Stimulated activated CD8-positive, alpha-beta memory T cell treated with anti-CD3 and anti-CD28 coated beads, Interleukin-2, amount 100 ng/mL, for 1 hour (primary cell): Measurements from ENCODE around the gene STARD3NL.

Experiments used
- DNase-seq, 2 donors: peaks; one replicate each; pipeline ENCODE4 v3.0.0-alpha.2; 2020; ENCODE audit warnings: low read depth in 2 of 2

STARD3NL gene

GRCh38 chr7:38182450-38182849, 4.4 kb downstream of the STARD3NL start:
- DNase-seq = no peak

- no peak for DNase-seq
Measured at GRCh38 chr7:38185395-38186307, 7.6 kb downstream of the STARD3NL start.

- no peak for DNase-seq
Measured at GRCh38 chr7:38186593-38187314, 8.7 kb downstream of the STARD3NL start.

GRCh38 chr7:38187794-38188440, 9.9 kb downstream of the STARD3NL start:
- DNase-seq = no peak

GRCh38 chr7:38189231-38189938, 11.3 kb downstream of the STARD3NL start:
- DNase-seq = no peak

DNA sequence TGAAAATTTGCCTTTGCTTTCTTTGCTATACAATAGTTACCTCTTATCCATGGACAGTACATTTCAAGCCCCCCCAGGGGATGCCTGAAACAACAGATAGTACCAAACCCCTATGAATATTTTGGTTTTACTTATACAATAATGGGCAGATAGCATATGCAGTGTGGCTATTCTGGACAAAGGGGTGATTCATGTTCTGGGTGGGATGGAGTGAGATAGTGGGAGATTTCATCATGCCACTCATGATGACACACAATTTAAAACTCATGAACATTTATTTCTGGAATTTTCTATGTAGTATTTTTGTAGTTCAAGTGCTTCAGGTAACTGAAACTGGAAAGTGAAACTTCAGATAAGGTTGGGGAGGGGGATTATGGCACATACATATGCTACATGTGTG, 12.0 kb downstream of the STARD3NL start:
- DNase-seq = no peak

DNA sequence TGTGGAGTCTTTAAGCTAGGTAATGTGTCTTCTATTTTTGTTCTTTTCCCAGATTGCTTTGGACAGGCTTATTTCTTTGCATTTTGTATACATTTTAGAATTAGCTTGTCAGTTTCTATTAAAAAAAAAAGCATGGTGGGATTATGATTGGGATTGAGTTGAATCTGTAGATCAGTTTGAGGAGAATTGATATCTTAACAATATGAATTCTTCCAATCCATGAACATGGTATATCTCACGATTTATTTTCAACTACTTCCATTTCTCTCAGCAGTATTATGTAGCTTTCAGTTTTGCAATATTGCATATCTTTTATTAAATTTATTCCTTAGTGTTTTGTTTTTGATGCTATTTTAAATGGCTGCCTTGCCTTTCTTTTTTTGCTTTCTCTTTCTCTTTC, 13.7 kb downstream of the STARD3NL start:
- DNase-seq = no peak

- DNase-seq = no peak
Measured at GRCh38 chr7:38192327-38192726, 14.3 kb downstream of the STARD3NL start.

DNA sequence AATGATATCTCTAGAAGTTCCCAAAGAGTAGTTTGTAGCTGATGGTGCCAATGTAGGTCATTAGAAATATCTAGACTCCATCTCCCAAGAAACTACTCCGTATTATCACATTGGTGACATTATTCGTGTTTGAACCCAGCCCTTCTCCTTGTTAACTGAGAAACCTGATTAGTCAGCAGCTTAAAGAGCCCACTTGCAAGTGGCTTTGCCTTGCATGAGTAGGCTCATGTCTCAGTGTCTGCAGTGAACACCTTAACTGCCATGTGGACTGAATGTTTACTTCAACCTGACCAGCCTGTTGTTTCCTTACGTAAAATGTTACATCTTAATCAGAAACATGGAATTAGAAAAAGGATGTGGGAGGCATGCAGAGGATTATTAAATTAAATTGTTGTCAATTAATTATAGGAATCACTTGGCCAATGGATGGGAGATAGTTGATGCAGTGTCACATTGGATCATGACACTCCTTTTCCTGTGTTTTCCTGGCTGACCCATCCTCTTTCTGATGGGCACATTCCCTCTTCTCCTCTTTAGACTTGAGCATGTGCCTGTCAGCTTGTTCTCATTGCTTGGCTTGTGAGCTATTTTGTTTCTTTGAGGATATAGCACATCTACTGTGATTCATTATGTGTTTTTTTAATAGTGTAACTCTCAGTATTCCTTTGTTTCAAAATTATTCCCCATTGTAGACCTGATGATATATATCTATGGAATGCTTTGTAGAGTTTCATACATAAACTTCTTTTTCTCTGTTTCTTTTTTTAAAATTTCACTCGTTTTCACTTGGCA, 18.0 kb downstream of the STARD3NL start:
- no peak for DNase-seq

- no peak for DNase-seq
Measured at GRCh38 chr7:38198366-38198765, 20.3 kb downstream of the STARD3NL start.

DNA sequence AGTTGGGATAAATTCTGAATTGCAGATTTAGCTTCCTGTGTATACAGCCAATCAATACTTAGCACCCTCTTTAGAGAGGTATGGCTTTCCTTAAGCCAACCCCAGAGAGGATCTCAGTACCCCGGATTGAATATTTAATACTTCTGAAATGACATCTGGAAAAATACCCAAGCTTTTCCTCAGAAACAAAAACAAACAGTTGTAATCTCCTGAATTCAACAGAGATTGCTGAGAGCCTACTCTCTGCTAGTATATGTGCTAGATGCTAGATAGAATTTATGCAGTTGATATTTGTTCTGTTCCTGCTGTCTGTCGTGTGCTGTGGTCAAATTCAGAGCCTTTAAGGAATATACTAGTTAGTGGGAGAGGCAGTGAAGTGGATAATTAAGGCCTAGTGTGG, 21.1 kb downstream of the STARD3NL start:
- no peak for DNase-seq

DNA sequence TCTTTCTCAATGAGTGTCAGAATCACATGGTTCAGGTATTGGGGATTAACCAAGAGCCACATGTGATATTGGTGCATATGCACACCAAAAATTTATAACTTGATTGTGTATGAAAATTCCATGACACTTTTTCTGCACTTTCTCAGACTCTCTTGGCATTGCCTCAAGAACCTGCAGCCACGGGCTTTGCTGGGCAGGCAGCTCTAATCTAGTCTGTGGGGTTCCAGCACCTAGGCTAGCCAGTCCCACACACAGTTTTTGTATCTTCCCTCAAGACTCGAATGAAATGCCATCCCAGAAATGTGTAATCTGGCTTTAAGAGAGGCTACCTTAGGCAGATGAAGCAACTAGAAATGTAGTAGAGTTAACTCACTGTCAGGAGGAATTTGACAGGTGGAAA, 21.7 kb downstream of the STARD3NL start:
- DNase-seq = no peak

DNA sequence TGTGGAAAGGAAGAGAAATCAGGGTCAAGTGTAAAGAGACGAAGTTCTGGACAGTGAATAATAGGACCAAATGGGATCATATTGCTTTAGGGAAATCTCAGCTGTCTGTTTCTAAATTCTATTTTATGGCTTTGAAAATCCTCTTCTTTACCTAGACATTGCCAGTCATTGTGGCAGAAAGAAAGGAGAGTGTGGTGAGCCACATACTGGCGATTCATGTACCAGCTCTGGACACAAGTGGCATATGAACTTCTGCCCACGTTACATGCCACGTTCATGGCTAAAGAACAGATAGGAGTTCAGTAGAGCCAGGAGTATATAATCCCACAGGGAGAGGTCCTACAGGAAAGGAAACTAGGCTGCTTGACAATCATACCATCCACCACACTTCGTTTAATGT, 28.0 kb downstream of the STARD3NL start:
- no peak for DNase-seq

DNA sequence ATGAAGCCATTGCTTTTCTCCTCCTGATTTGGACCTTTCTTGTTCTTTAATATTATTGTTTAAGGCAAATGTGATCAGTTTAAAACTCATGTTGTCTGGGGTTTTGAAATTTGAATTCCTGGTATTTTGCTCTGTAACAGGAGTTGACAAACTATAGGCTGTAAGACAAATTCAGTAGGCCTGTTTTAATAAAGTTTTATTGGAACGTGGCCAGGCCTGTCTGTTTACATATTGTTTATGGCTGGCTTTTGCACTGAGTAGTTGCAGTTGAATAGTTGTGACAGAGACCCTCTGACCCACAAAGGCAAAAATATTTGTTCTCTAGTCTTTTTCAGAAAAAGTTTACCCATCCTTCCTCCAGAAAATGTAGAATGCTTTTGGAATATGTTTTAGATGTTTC, 29.8 kb downstream of the STARD3NL start:
- no peak for DNase-seq

GRCh38 chr7:38211486-38211885, 33.4 kb downstream of the STARD3NL start:
- DNase-seq = no peak

DNA sequence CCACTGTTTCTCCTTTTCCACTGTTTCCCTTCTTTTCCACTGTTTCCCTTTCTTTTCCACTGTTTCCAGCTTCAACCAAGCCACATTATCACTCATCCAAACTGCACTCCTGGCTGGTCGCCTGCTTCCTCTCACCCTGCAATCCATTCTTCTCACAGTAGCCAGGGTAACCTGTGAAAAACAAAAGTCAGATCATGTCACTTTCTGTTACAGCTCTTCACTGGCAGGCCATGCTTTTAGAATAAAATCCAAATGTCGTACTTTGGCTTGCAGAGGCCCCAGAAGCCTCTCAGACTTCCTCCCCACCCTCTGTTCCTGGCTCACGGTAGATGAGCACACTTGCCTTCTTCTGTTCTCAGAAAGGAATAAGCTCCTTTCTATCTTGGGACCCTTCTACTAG, 33.9 kb downstream of the STARD3NL start:
- no peak for DNase-seq

DNA sequence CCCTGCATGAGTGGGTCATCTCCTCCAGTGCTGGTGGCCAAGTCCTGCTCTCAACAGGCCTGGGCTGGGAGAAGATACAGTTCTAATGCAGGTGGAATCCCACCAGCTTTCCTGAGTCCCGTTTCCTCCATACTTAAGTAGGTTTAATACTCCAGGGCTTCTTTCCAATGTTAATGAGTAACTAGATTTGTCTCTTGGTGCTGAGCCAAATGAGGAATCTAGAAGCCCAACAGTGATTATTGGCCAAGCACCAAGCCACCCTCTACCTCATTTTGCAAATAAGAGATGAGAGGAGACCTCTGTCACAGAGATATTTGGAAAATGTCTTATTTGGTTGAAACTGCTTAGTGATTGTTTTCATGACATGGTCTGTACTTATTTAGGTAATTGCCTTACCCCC, 37.1 kb downstream of the STARD3NL start:
- no peak for DNase-seq

DNA sequence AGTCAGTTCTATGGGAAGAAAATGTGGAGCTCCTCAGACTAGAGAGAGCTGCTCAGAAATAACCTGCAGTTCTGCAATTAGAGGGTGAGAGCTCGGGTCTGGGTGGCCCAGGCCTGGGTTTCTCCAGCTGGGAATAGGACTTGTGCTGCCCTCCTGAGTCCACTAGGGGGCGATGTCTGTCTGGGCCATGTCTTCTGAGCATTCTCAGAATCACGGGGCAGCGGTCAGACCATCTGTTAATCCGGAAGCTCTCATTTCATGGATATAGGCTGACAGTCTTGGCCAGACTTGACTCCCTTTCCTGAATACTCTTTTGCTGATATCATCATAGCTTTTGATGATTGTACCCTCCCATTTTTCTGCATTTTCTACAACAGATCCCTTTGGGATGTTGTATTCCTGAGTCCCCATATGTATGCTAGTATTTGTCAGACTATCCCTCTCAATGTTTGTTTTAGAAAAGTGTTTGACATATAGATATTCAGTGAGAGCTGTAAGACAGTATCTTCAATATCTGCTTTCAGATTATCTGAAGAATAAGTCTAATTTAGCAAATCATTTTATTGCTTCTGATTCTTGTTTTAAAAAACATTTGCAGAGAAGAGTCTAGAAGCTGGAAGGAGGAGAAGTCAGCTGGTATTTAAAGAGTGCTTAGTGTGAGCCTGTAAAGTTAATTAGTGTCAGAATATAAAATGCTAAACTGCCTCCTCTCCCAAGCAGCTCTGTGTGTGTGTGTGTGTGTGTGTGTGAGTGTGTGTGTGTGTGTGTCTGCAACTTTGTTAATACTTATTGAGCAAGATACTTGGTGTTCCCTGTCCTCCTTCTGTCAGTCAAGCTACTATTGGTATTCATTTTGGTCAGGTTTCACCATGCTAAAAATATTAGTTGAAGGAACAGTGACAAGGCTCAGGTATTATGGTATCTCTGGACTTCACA, 38.0 kb downstream of the STARD3NL start:
- DNase-seq = peak; percentile 57 to 60

- no peak for DNase-seq
Measured at GRCh38 chr7:38217672-38218071, 39.6 kb downstream of the STARD3NL start.

DNA sequence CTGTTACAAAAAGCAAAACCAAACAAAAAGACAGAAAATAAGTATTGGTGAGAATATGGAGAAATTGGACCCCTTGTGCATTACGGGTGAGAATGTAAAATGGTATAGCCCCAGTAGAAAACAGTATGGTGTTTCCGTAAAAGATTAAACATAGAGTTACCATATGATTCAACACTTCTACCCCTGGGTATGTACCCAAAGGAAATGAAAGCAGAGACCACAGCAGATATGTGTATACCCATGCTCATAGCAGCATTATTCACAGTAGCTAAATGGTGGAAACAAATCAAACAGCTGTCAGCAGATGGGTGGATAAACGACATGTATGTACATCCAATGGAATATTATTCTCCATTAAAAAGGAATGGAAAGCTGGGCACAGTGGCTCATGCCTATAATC, 42.4 kb downstream of the STARD3NL start:
- no peak for DNase-seq
